Pancreas (tissue), 10 donors: ENCODE results near the gene MLEC. TPM values are rescaled to one million over a fixed set of nuclear protein-coding genes. Genes with fewer than 3 reads are reported as not detected.

Experiments
- ATAC-seq, 4 donors: fragments of 200-7000 bp; cut with Tn5 transposase; one replicate each; pipeline versions ENCODE4 v1.8.0 to v1.9.1; 2020; ENCODE audit warnings: mild to moderate bottlenecking in 4 of 4, moderate library complexity in 4 of 4
- DNase-seq, 6 donors: peaks; one replicate each; pipeline ENCODE4 v3.0.0-alpha.2; 2020
- FAIRE-seq: peaks from 2 replicates; lab custom pipeline; 2012; peaks lifted over from hg19 to GRCh38; lab: Jason Lieb, UNC
- H3K27ac ChIP-seq, 4 donors: fragments of 200-600 bp; sonication (generic); 1 replicate in 3 of 4; 2 replicates in 1 of 4; pipeline versions ENCODE4 v1.5.0 to v1.8.0; 2020
- H3K27me3 ChIP-seq, 4 donors: fragments of 200-600 bp; one replicate each; pipeline ENCODE4 v1.8.0; 2021
- H3K36me3 ChIP-seq, 3 donors: fragments of 200-600 bp; sonication (generic) in 1 of 3; one replicate each; pipeline versions ENCODE4 v1.5.0 to v1.8.0; 2020 to 2021
- H3K4me1 ChIP-seq, 3 donors: fragments of 200-600 bp; one replicate each; pipeline ENCODE4 v1.8.0; 2021
- H3K4me3 ChIP-seq, 4 donors: fragments of 200-600 bp; sonication (generic) in 2 of 4; one replicate each; pipeline versions ENCODE4 v1.5.0 to v1.8.0; 2020 to 2021
- H3K9me3 ChIP-seq, 4 donors: fragments of 200-600 bp; one replicate each; pipeline ENCODE4 v1.8.0; 2021
- CTCF ChIP-seq, 4 donors: fragments of 200-600 bp; sonication (generic) in 3 of 4; IDR thresholded peaks; one replicate each; pipeline versions ENCODE4 v1.5.0 to v1.8.0; 2021; ENCODE audit warnings: antibody characterized with exemption in 4 of 4
- WGBS, 2 donors: extraction: QIAGEN DNeasy Blood & Tissue Kit; methylation state at CpG; one replicate each; pipeline ENCODE4 v1.1.7; 2013; 5-methylcytosine and 5-hydroxymethylcytosine counted together
- intact Hi-C, 3 donors: fragments of 100-400 bp; cut with DNase I; formaldehyde crosslinking; loops; one replicate each; pipeline versions ENCODE4 v1.11.1 to v1.14.2; 2022
- polyA plus RNA-seq, 2 donors: library from polyadenylated mRNA; stranded (reverse); fragments of 200-250 nt; gene quantifications; one replicate each; pipeline ENCODE4 v1.2.3, GENCODE V29; 2013
- total RNA-seq, 6 donors: library from RNA; stranded (reverse); fragmentation: NEBNext Ultra II Directional in 4 of 6; extraction: Animal tissue kit (Norgen Biotek cat#: 25700) in 4 of 6; gene quantifications; one replicate each; pipeline versions ENCODE4 v1.2.1 to v1.2.4, GENCODE V29; 2021 to 2023
- donor health status: healthy with polysubstance abuse.
- donor health status: DM: no; HTN: no; CAD: no; lungs with moderate emphysema.
- donor health status: DM: no; HTN: no; CAD: no.
- donor health status: control.
- donor health status: control.
- donor health status: Bipolar disorder and iron deficiency.
- donor health status: DM: yes; HTN: yes; CAD: no.
- donor health status: DM: no; HTN: no; CAD: no.
- donor health status: DM: no; HTN: no; CAD: no.
- donor health status: DM: yes; HTN: yes; CAD: no.

MLEC gene
- total and polyA plus RNA-seq, 8 donors: 25.8 to 124 (median 91.5) TPM

DNA sequence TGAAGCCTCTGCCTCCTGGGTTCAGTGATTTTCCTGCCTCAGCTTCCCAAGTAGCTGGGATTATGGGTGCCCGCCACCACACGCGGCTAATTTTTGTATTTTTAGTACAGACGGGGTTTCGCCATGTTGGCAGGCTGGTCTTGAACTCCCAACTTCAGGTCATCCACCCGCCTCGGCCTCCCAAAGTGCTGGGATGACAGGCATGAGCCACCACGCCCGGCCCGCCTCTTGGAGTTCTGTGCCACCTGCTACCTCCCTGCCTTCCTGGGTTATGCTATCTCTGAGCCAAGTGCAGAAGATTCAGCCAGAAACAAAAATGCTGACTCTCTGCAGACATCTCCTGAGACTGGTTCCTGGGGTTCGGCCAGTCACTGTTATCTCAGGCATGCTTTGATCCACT, 33.3 kb upstream of the MLEC start:
- WGBS, 2 donors: 80 to 91% methylated on average over 11 of the region's 11 CpGs
- FAIRE-seq (no peak), ATAC-seq (no peak), DNase-seq (no peak)
- Histone ChIP-seq H3K4me3 (no peak overlapping the region), H3K36me3 (no peaks in the 10 kb centered on the region), H3K9me3 (no peaks in the 10 kb centered on the region), H3K27me3 (no peaks in the 10 kb centered on the region), H3K27ac (no peak overlapping the region), H3K4me1 (no peaks in the 10 kb centered on the region)
- no peak for TF ChIP-seq CTCF (IDR thresholded peaks at IDR 0.05)
- intact Hi-C loops: no loop called here

GRCh38 chr12:120654656-120655055, 32.3 kb upstream of the MLEC start:
- DNase-seq (no peak), ATAC-seq (peak in 1 of 4 donors; percentile 20), FAIRE-seq (no peak)
- no peaks in the 10 kb centered on the region for H3K36me3 ChIP-seq
- H3K4me1 ChIP-seq: no peaks in the 10 kb centered on the region
- no peak for TF ChIP-seq CTCF (IDR thresholded peaks at IDR 0.05)
- H3K27ac ChIP-seq: no peak overlapping the region
- no peak overlapping the region for H3K4me3 ChIP-seq
- H3K9me3 ChIP-seq: no peaks in the 10 kb centered on the region
- intact Hi-C loops: no loop called here
- 74 to 86% methylated on average over 10 of the region's 10 CpGs for WGBS, 2 donors
- H3K27me3 ChIP-seq: no peaks in the 10 kb centered on the region

DNA sequence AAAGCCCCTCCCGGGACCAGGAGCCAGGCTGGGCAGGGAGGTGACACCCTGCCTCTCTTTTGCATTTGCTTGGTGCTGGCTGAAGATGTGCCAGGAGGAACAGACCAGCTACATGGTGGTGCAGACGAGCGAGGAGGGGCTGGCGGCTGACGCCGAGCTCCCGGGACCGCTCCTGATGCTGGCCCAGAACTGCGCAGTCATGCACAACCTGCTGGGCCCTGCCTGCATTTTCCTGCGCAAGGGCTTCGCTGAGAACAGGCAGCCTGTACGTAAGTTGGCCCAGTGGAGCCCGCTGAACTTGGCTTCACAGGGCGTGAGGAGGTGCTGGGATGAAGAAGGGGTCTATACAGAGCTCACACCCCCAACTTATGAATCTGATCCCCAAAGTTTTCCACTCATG, 30.9 kb upstream of the MLEC start:
- TF ChIP-seq CTCF (IDR thresholded peaks at IDR 0.05): no peak
- Histone ChIP-seq H3K4me1 (no peaks in the 10 kb centered on the region), H3K9me3 (no peaks in the 10 kb centered on the region), H3K36me3 (no peaks in the 10 kb centered on the region), H3K27ac (no peak overlapping the region), H3K27me3 (no peaks in the 10 kb centered on the region), H3K4me3 (no peak overlapping the region)
- FAIRE-seq: no peak
- WGBS, 2 donors: 82 to 89% methylated on average over 14 of the region's 14 CpGs
- intact Hi-C loops: no loop called here
- peak in 1 of 6 donors; percentile 41 for DNase-seq
- no peak for ATAC-seq

DNA sequence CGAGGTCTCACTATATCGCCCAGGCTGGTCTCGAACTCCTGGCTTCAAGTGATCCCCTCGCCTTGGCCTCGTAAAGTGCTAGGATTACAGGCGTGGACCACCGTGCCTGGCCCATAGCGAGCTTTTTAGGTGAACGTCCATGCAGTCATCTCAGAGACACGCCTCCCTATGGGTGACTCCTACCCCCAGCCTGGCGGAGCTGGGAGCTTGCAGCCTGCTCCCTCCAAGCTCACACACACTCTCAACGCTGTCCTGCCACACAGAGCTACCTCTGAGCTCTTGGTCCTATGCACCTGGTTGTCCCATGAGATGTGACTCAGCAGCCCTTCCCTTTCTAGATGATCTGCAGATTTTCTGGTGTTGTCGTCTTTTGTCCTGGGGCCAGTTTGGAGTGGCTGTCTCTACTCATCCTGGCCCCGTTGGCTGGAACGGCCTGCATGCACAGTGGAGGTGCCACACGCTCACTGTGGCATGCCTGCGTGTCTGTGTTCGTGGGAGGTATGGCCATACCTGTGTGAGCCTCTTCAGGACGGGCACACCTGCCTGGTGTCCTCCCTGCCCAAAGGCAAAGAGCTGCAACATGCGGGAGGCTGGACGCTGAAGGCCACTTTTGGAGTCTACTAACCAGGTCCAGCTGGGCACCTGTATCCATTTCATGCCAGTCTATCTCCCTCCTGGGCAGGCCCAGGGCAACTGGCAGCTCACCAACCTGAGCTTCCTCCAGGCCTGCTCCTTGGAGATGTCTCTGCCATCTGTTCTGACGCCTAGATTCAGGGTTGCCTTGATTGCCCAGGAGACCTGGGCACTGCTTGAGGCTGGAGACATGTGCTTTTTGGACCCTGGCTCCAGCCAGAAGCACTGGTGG, 28.4 kb upstream of the MLEC start:
- H3K36me3 ChIP-seq: no peaks in the 10 kb centered on the region
- DNase-seq (peak in 1 of 6 donors; percentile 33), FAIRE-seq (no peak), ATAC-seq (no peak)
- no peak for TF ChIP-seq CTCF (IDR thresholded peaks at IDR 0.05)
- intact Hi-C loops: no loop called here
- 79 to 85% methylated on average over 22 of the region's 22 CpGs for WGBS, 2 donors
- no peak overlapping the region for H3K4me3 ChIP-seq
- no peaks in the 10 kb centered on the region for H3K27me3 ChIP-seq
- no peak overlapping the region for H3K27ac ChIP-seq
- H3K4me1 ChIP-seq: no peaks in the 10 kb centered on the region
- H3K9me3 ChIP-seq: no peaks in the 10 kb centered on the region

DNA sequence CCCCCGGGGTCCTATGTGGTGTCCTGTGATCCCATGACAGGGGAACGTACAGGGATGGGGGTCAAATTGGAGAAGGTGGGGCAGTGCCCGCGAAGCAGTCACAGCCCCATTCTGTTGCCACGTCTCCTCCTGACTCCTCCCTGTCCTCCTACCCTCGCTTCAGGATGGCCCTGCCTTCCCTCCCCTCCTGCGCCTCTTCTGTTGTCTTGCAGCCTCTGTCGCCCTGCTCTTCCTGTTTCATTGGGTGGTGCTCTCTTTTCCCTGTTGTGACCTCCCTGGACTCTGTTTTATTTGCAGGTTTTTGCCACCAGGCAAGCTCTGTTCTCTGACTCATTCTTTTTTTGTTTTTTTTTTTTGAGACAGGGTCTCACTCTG, 27.8 kb upstream of the MLEC start:
- TF ChIP-seq CTCF (IDR thresholded peaks at IDR 0.05): no peak
- no peaks in the 10 kb centered on the region for H3K27me3 ChIP-seq
- H3K4me1 ChIP-seq: no peaks in the 10 kb centered on the region
- intact Hi-C loops: no loop called here
- no peak overlapping the region for H3K27ac ChIP-seq
- no peak for FAIRE-seq
- 64 to 75% methylated on average over 7 to 8 of the region's 8 CpGs for WGBS, 2 donors
- DNase-seq: peak in 1 of 6 donors; percentile 21
- H3K4me3 ChIP-seq: no peak overlapping the region
- ATAC-seq: no peak
- no peaks in the 10 kb centered on the region for H3K9me3 ChIP-seq
- no peaks in the 10 kb centered on the region for H3K36me3 ChIP-seq
